HCT116 (cell line): ENCODE data around the gene CHST11.

Experiments
- RAD21 ChIP-seq: IDR thresholded peaks from 2 replicates; pipeline ENCODE4 v1.6.1; 2012; ENCODE audit warnings: low read depth, mild to moderate bottlenecking
- SP1 ChIP-seq: IDR thresholded peaks from 2 replicates; pipeline ENCODE4 v1.6.1; 2012; ENCODE audit warnings: low read depth

DNA sequence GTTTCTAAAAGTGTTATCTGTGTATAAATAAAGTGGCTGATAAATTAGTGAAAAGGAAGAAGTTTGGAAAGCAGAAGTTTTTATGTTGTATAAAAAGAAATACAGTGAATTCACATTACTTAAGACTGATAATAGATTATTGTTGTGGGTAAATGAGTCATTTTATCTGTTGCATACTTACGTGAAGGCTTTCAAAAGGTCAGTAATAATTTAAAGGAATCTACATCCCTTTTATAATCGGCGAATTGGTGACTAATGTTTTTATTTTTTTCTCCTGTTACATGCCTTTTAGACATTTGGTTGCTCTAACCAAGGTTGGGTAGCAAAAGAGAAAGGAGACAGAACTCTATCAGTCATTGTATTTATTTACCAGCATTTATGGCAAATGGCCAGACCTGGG is 345.5 kb downstream of the CHST11 start:
- TF ChIP-seq SP1 (no peak), RAD21 (no peak)
